Measurements from ENCODE around the gene GAK. TPM values are rescaled to one million over a fixed set of nuclear protein-coding genes. Genes with fewer than 3 reads are reported as not detected.
"Not testable (repeated sequence)": the region's sequence is repeated elsewhere in the genome, so short reads cannot be mapped to it uniquely, and the experiment has no call there.

Gene GAK
- total RNA-seq, 6 experiments from 2014 or later = 65.8 to 72.9 (median 69.1) TPM

- DNase-seq = no peak
- Mint-ChIP-seq H3K4me3 (no peak overlapping the region), H3K4me1 (ENCODE audit: low read depth) (peaks cover 41% of the 10 kb centered on the region), H3K36me3 (ENCODE audit: low read depth) (peaks cover 6% of the 10 kb centered on the region; the same call in 1 of the 2 replicates), H3K27ac (no peak overlapping the region), H3K27me3 (ENCODE audit: insufficient read depth) (no peaks in the 10 kb centered on the region), H3K9me3 (no peaks in the 10 kb centered on the region)
- TF ChIP-seq CTCF (IDR thresholded peaks at IDR 0.05) = no peak
Observed at GRCh38 chr4:925771-926500, 6.2 kb downstream of the GAK start.

GRCh38 chr4:925171-925570, 6.9 kb downstream of the GAK start:
- Mint-ChIP-seq H3K4me1 (ENCODE audit: low read depth) (peaks cover 33% of the 10 kb centered on the region), H3K9me3 (no peaks in the 10 kb centered on the region), H3K27me3 (ENCODE audit: insufficient read depth) (no peaks in the 10 kb centered on the region), H3K27ac (no peak overlapping the region; the same call in 1 of the 2 replicates), H3K4me3 (no peak overlapping the region), H3K36me3 (ENCODE audit: low read depth) (peaks cover 6% of the 10 kb centered on the region; the same call in 1 of the 2 replicates)
- TF ChIP-seq CTCF (IDR thresholded peaks at IDR 0.05) = no peak
- no peak for DNase-seq

- Mint-ChIP-seq H3K36me3 (ENCODE audit: low read depth) (peaks cover 11% of the 10 kb centered on the region; the same call in 1 of the 2 replicates), H3K27ac (peak overlapping the region; percentile 38; the same call in 1 of the 2 replicates), H3K27me3 (ENCODE audit: insufficient read depth) (no peaks in the 10 kb centered on the region), H3K4me1 (ENCODE audit: low read depth) (peaks cover 26% of the 10 kb centered on the region), H3K4me3 (no peak overlapping the region), H3K9me3 (no peaks in the 10 kb centered on the region)
- no peak for DNase-seq
- TF ChIP-seq CTCF (IDR thresholded peaks at IDR 0.05) = no peak
Observed at GRCh38 chr4:924107-925096, 7.7 kb downstream of the GAK start.

GRCh38 chr4:921830-922331, 10.2 kb downstream of the GAK start:
- DNase-seq = no peak

GRCh38 chr4:919004-919680, 13.0 kb downstream of the GAK start:
- Mint-ChIP-seq H3K4me1 (ENCODE audit: low read depth) (peaks cover 15% of the 10 kb centered on the region), H3K36me3 (ENCODE audit: low read depth) (peaks cover 23% of the 10 kb centered on the region; the same call in 1 of the 2 replicates)
- H3K27me3 Mint-ChIP-seq (ENCODE audit: insufficient read depth); H3K9me3 Mint-ChIP-seq; H3K4me3 Mint-ChIP-seq; H3K27ac Mint-ChIP-seq; DNase-seq: not testable (repeated sequence)

More at GRCh38 chr4:921830-922331, 10.2 kb downstream of the GAK start:
- Mint-ChIP-seq H3K27ac (peak overlapping the region; percentile 19; the same call in 1 of the 2 replicates), H3K27me3 (ENCODE audit: insufficient read depth) (no peaks in the 10 kb centered on the region), H3K4me1 (ENCODE audit: low read depth) (peaks cover 29% of the 10 kb centered on the region), H3K36me3 (ENCODE audit: low read depth) (peaks cover 23% of the 10 kb centered on the region; the same call in 1 of the 2 replicates), H3K9me3 (peaks cover 7% of the 10 kb centered on the region), H3K4me3 (no peak overlapping the region)
- TF ChIP-seq CTCF (IDR thresholded peaks at IDR 0.05) = no peak

GRCh38 chr4:918591-918990, 13.5 kb downstream of the GAK start:
- not testable (repeated sequence) for H3K9me3 Mint-ChIP-seq; H3K4me3 Mint-ChIP-seq; H3K27ac Mint-ChIP-seq; H3K27me3 Mint-ChIP-seq (ENCODE audit: insufficient read depth); DNase-seq
- Mint-ChIP-seq H3K36me3 (ENCODE audit: low read depth) (peaks cover 23% of the 10 kb centered on the region; the same call in 1 of the 2 replicates), H3K4me1 (ENCODE audit: low read depth) (peaks cover 13% of the 10 kb centered on the region; the same call in 1 of the 2 replicates)
